Glomerular endothelial cell (primary cell): ENCODE results near the gene TOGARAM2. TPM values are rescaled to one million over a fixed set of nuclear protein-coding genes. Genes with fewer than 3 reads are reported as not detected.
"Not testable (repeated sequence)": the region's sequence is repeated elsewhere in the genome, so short reads cannot be mapped to it uniquely, and the experiment has no call there.

Experiments used
- DNase-seq: peaks from one replicate; pipeline ENCODE4 v3.0.0-alpha.2; 2011; ENCODE audit warnings: low read depth, low spot score; ENCODE audit errors: extremely low read depth
- total RNA-seq: library from RNA; depleted of rRNA; stranded (reverse); fragments of >200 nt; gene quantifications from 2 replicates; pipeline ENCODE4 v1.2.3, GENCODE V29; 2015

Gene TOGARAM2
- total RNA-seq, 1 donor from 2014 or later: not detected

DNA sequence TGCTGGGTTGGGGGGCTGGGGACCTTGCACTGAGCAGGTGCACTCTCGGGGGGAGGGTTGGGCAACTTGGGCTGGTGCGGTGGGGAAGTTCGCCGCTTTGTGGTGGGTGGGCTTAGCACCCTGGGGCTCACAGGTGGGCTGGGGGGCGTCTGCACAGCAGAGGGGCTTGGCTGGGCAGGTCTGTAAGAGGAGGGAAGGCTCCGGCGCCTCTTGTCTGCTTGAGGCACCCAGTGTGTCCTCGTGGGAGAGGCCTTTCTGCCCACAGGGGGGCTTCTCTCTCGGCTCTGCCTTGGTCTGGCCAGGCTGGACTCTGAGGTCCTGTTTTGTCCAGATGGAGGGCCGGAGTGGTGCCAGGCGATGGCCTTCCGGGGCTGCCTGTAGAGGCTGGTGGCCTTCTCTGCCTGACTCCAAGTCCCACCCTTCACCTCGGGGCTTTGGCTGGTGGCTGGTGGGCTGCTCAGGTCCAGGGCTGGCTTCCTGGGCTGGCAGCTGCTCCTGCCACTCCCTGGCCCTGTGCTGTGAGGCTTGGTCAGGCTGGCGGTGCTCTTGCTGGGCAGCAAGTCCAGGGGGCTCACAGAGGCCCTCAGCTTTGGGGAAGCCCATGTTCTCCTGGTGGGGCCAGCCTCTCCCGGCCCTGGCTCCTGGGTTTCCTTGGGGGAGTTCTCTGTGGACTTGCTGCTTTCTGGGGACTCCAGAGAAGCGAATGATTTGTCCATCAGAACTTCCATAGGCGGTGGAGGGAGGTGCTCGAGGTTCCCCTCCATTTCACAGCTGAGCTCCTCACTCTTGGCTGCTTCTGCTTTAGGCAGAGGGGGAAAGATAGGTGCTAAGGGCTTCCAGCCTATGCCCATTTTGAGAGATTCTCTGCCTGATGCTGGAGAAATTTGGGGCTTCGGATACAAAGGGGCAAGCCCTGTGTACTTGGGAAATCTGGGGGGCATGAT, 90.2 kb downstream of the TOGARAM2 start:
- no peak for DNase-seq

- DNase-seq: no peak
Measured at GRCh38 chr2:29072251-29072650, 91.2 kb downstream of the TOGARAM2 start.

DNA sequence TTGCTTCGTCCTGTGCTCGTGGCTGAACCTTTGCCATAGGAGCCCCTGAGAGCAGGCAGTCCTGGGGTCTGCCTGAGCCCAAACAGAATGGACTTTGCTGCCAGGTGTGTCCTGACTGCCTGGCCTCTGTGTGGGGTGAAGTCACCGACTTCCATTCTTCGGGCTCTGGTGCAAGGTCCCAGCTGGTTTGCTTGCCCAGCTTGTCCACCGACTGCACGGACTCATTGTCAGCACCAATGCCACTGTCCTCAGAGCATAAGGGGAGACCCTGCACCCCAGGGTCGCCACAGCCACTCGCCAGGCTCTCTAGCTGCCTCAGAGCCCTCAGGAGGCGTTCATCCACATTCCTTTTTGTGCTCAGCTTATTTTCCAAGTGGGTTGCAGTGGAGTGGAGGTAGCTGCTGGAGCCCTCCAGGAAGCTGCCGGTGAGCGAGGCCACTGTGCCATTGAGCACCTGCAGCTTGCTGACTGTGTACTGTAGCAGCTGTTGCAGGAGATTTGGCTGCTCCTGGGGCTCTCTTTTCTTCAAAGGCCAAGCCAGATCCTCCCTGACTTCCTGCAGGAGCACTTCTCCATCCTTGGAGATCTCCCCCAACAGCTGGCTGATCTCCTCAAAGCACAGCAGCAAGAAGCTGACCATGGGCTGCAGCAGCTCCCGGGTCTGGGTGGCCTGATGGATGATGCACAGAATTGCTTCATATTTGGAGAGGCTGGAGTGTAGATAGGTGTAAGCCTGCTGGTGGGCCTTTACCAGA, 92.0 kb downstream of the TOGARAM2 start:
- DNase-seq: no peak

DNA sequence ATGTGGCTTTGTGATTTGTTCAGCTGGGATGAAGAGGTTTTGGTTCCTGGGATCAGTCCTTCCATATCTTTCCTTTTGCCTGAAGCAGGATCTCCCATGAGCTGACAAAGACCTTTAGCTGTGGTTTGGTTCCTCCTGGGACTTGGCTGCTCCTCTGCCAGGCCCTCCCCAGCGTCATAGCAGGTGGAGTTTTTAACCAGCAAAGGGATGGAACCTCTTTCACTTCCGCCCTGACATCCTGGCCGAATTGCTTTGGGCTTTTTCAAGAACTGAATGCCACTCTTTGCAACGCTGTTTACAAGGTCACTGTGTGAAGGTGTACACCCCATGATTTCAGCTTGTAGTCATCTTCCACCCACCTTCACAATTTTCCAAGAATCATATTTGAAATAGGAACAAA, 92.8 kb downstream of the TOGARAM2 start:
- DNase-seq: no peak

- no peak for DNase-seq
Measured at GRCh38 chr2:29074411-29074810, 93.3 kb downstream of the TOGARAM2 start, which contains the start of gene PCARE. Gene PCARE (minus strand): TSS chr2:29074523. CDS start chr2:29074261, 262 bp downstream.

GRCh38 chr2:29075894-29076705, 95.0 kb downstream of the TOGARAM2 start:
- no peak for DNase-seq

DNA sequence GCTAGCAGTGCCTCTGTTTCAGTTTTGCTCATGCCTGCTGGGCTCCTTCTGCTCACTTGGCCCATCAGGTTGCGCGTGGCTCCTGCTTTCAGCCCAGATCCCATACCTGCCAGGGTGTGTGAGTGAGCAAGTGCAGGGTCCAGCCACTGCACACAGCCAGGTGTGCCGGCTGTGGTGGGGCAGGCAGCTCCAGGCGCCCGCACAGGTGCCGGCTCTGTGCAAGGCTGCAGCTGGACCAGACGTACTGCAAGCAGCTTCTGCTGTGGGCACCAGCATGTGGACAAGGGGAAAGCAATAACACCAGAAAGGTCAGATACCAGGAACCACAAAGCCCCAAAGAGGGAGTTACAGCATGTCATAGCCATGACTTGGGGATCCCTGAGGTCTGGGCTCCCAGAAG, 98.8 kb downstream of the TOGARAM2 start:
- no peak for DNase-seq

DNA sequence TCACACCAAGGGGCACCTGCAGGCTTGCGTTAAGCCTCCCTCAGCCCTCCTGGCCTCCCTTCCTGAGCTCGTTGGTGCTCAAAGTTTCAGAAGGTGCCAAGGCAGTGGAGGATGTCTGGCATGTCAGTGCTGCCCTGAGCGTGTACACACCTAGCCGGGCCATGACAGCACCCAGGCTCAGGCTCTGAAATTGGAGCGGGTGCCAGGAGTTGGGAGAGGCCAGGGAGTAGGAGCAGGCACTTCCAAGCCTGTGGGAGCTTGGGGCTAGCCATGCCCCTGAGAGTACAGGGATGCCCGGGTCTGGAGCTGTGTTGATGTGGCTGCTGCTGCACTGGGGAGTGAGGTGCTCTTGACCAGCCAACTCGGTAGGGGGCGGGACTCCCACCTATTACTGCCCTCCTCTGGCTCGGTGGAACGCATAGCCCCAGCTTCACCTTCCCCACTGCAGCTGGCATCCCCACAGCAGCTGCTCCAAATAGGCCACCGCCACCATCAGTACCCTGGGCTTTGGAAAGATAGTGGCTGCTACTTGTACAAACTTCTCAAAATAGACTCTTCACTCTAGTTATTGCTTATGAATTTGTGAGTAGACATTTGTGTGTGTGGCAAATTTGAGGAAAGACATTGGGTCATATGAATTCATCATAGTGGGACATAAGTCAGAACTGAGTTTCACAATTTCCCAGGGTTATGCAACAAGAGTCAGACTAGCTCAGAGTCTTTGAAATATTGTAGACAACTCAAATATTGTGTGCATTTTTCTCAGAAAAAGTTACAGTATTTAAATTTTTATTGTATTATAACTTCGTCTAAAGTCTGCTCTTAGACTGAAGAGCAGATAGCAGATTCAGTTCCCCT, 100.0 kb downstream of the TOGARAM2 start:
- no peak for DNase-seq

- DNase-seq: no peak
Measured at GRCh38 chr2:29082804-29083495, 101.9 kb downstream of the TOGARAM2 start.

DNA sequence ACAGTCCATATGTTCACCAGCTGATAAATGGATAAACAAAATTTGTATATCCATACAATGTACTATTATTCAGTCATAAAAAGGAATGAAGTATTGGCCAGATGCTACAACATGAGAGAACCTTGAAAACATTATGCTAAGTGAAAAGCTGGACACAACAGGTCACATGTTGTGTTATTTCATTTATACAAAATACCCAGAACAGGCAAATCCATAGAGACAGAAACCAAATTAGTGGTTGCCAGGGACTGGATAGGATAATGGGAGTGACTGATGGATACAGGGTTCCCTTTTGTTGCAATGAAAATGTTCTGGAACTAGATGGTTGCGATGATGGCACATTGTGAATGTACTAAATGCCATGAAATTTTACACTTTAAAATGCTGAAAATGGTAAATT, 103.5 kb downstream of the TOGARAM2 start:
- DNase-seq: no peak

- DNase-seq: not testable (repeated sequence)
Measured at GRCh38 chr2:29090311-29090710, 109.2 kb downstream of the TOGARAM2 start.

DNA sequence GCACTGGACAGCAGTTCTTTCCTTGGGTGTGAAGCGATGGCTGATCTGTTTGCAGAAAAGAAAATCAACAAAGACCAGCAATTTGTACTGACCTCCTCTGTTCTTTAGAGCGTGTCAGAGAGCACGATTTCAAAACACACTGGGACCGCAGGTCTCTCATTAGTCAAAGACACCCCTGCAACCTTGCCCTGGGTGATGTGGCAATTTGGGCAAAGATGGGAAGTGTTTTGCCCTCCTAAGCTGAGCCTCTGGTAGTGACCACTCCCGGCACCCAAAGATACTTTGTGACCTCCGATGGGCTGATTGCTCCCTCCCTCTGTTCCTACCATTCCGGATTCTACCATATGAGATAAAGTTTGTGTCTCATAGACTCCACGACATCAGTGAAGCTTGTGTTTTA, 115.9 kb downstream of the TOGARAM2 start:
- DNase-seq: no peak

- no peak for DNase-seq
Measured at GRCh38 chr2:29097569-29097968, 116.5 kb downstream of the TOGARAM2 start.

- DNase-seq: no peak
Measured at GRCh38 chr2:29100564-29100963, 119.5 kb downstream of the TOGARAM2 start.

Other genes starting within 250 kb of the TOGARAM2 start
- 88.9 and 101 TPM in 2 replicates for gene PPP1CB, start 229.5 kb upstream of the TOGARAM2 start, total RNA-seq
- 0.39 TPM in 1 of 2 replicates, not detected in the other for gene SPDYA, start 170.5 kb upstream of the TOGARAM2 start, total RNA-seq
- gene TRMT61B, start 111.0 kb upstream of the TOGARAM2 start, total RNA-seq: 7.9 and 9.4 TPM in 2 replicates
- gene WDR43, start 86.6 kb upstream of the TOGARAM2 start, total RNA-seq: 49.7 and 57.3 TPM in 2 replicates
- not detected in 2 replicates for gene PCARE, start 93.2 kb downstream of the TOGARAM2 start, total RNA-seq
- 17.5 and 19.0 TPM in 2 replicates for gene CLIP4, start 134.1 kb downstream of the TOGARAM2 start, total RNA-seq